Hepatocyte (in vitro differentiated cells): Measurements from ENCODE around the gene DNAJC30. TPM values are rescaled to one million over a fixed set of nuclear protein-coding genes. Genes with fewer than 3 reads are reported as not detected.
"Not testable (repeated sequence)": the region's sequence is repeated elsewhere in the genome, so short reads cannot be mapped to it uniquely, and the experiment has no call there.

ENCODE experiments used
- DNase-seq: peaks from one replicate; pipeline ENCODE4 v3.0.0-alpha.2; 2016; ENCODE audit warnings: low spot score
- H2AFZ ChIP-seq: fragments of 200-600 bp; sonication (generic); 2 replicates; pipeline ENCODE4 v1.6.0; 2016; ENCODE audit warnings: antibody characterized with exemption, mild to moderate bottlenecking
- H3K27ac ChIP-seq: fragments of 200-600 bp; sonication (generic); 2 replicates; pipeline ENCODE4 v1.5.1; 2016; ENCODE audit warnings: mild to moderate bottlenecking
- H3K27me3 ChIP-seq: fragments of 200-600 bp; sonication (generic); 2 replicates; pipeline ENCODE4 v1.6.1; 2016
- H3K36me3 ChIP-seq: fragments of 200-600 bp; sonication (generic); replicated peaks from 2 replicates; pipeline ENCODE4 v1.5.1; 2016; ENCODE audit warnings: low read depth; ENCODE audit not compliant: insufficient read depth
- H3K4me1 ChIP-seq: fragments of 200-600 bp; sonication (generic); 2 replicates; pipeline ENCODE4 v1.5.1; 2016; ENCODE audit warnings: mild to moderate bottlenecking, moderate library complexity; ENCODE audit not compliant: insufficient read depth
- H3K4me2 ChIP-seq: fragments of 200-600 bp; sonication (generic); 2 replicates; pipeline ENCODE4 v1.6.0; 2016
- H3K4me3 ChIP-seq: fragments of 200-600 bp; sonication (generic); 2 replicates; pipeline ENCODE4 v1.5.1; 2016; ENCODE audit warnings: mild to moderate bottlenecking
- H3K79me2 ChIP-seq: fragments of 200-600 bp; sonication (generic); 2 replicates; pipeline ENCODE4 v1.6.0; 2017; ENCODE audit warnings: mild to moderate bottlenecking
- H3K9me2 ChIP-seq: fragments of 200-600 bp; sonication (generic); replicated peaks from 2 replicates; pipeline ENCODE4 v1.6.0; 2017; ENCODE audit warnings: mild to moderate bottlenecking; ENCODE audit not compliant: insufficient read depth
- H3K9me3 ChIP-seq: fragments of 200-600 bp; sonication (generic); 2 replicates; pipeline ENCODE4 v1.5.1; 2016; ENCODE audit warnings: low read depth, mild to moderate bottlenecking
- H4K20me1 ChIP-seq: fragments of 200-600 bp; sonication (generic); 2 replicates; pipeline ENCODE4 v1.6.0; 2016; ENCODE audit warnings: mild to moderate bottlenecking; ENCODE audit not compliant: insufficient read depth, poor library complexity, severe bottlenecking
- EZH2 ChIP-seq: fragments of 200-600 bp; sonication (generic); IDR thresholded peaks from 2 replicates; pipeline ENCODE4 v1.6.1; 2016; ENCODE audit warnings: antibody characterized with exemption, mild to moderate bottlenecking, borderline replicate concordance
- EZH2phosphoT487 ChIP-seq: fragments of 200-600 bp; sonication (generic); IDR thresholded peaks from one replicate; pipeline ENCODE4 v1.6.1; 2018; ENCODE audit warnings: antibody characterized with exemption, mild to moderate bottlenecking, low read depth, moderate library complexity; ENCODE audit not compliant: unreplicated experiment, severe bottlenecking
- WGBS: methylation state at CpG from one replicate; pipeline ENCODE4 v1.1.6; 2016; ENCODE audit warnings: low lambda C conversion rate; ENCODE audit errors: missing lambda C conversion rate; 5-methylcytosine and 5-hydroxymethylcytosine counted together
- polyA plus RNA-seq: library from polyadenylated mRNA; unstranded; fragments of >200 nt; fragmentation: Nextera tagmentation; extraction: Ambion mirVana; gene quantifications from 2 replicates; pipeline ENCODE4 v1.2.1, GENCODE V29; 2016
- total RNA-seq: library from RNA; depleted of rRNA; stranded (reverse); fragments of >200 nt; gene quantifications from 2 replicates; pipeline ENCODE4 v1.2.3, GENCODE V29; 2014
- TF ChIP-seq, protein P1 (sequence below): fragments of 200-600 bp; sonication (generic); IDR thresholded peaks from 2 replicates; pipeline ENCODE4 v1.5.1; 2016; ENCODE audit warnings: antibody characterized with exemption, mild to moderate bottlenecking; ENCODE audit not compliant: poor library complexity

DNAJC30 gene
- total and polyA plus RNA-seq, 2 experiments from 2014 or later, result 3.0 to 13.9 TPM

GRCh38 chr7:73681031-73681430, 2.2 kb downstream of the DNAJC30 start:
- Histone ChIP-seq H3K4me1 (peaks cover 17% of the 10 kb centered on the region), H3K36me3 (no peaks in the 10 kb centered on the region), H3K27me3 (no peaks in the 10 kb centered on the region), H4K20me1 (peaks cover 5% of the 10 kb centered on the region), H3K4me2 (peak overlapping the region; percentile 97), H3K9me3 (no peaks in the 10 kb centered on the region), H2AFZ (no peak overlapping the region), H3K27ac (no peak overlapping the region), H3K79me2 (peaks cover 64% of the 10 kb centered on the region), H3K9me2 (no peaks in the 10 kb centered on the region), H3K4me3 (no peak overlapping the region)
- no peak for TF ChIP-seq EZH2
- no peak for TF ChIP-seq EZH2phosphoT487
- TF ChIP-seq, protein P1, sequence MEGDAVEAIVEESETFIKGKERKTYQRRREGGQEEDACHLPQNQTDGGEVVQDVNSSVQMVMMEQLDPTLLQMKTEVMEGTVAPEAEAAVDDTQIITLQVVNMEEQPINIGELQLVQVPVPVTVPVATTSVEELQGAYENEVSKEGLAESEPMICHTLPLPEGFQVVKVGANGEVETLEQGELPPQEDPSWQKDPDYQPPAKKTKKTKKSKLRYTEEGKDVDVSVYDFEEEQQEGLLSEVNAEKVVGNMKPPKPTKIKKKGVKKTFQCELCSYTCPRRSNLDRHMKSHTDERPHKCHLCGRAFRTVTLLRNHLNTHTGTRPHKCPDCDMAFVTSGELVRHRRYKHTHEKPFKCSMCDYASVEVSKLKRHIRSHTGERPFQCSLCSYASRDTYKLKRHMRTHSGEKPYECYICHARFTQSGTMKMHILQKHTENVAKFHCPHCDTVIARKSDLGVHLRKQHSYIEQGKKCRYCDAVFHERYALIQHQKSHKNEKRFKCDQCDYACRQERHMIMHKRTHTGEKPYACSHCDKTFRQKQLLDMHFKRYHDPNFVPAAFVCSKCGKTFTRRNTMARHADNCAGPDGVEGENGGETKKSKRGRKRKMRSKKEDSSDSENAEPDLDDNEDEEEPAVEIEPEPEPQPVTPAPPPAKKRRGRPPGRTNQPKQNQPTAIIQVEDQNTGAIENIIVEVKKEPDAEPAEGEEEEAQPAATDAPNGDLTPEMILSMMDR, result no peak
- 78% methylated on average over 8 of the region's 8 CpGs for WGBS
- no peak for DNase-seq

DNA sequence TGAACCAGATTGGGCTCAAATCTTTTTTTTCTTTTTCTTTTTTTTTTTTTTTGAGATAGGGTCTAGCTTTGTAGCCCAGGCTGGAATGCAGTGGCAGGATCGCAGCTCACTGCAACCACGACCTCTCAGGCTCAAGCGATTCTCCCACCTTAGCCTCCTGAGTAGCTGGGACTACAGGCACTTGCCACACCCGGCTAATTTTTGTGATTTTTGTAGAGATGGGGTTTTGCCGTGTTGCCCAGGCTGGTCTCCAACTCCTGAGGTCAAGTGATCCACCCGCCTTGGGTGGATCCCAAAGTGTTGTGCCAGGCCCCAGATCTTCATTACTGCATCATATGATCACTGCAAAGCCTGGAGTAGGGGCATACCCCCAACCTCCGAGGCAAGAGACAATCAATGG, 2.8 kb downstream of the DNAJC30 start:
- Histone ChIP-seq H3K4me2 (peak overlapping the region; percentile 97), H3K4me3 (no peak overlapping the region), H3K36me3 (no peaks in the 10 kb centered on the region), H4K20me1 (peaks cover 5% of the 10 kb centered on the region), H3K9me2 (no peaks in the 10 kb centered on the region), H2AFZ (no peak overlapping the region), H3K27ac (no peak overlapping the region), H3K27me3 (no peaks in the 10 kb centered on the region), H3K79me2 (peaks cover 59% of the 10 kb centered on the region), H3K4me1 (peaks cover 17% of the 10 kb centered on the region), H3K9me3 (no peaks in the 10 kb centered on the region)
- TF ChIP-seq, protein P1, result no peak
- no peak for TF ChIP-seq EZH2
- TF ChIP-seq EZH2phosphoT487, result no peak
- no peak for DNase-seq
- WGBS, result 90% methylated on average over 7 of the region's 7 CpGs

DNA sequence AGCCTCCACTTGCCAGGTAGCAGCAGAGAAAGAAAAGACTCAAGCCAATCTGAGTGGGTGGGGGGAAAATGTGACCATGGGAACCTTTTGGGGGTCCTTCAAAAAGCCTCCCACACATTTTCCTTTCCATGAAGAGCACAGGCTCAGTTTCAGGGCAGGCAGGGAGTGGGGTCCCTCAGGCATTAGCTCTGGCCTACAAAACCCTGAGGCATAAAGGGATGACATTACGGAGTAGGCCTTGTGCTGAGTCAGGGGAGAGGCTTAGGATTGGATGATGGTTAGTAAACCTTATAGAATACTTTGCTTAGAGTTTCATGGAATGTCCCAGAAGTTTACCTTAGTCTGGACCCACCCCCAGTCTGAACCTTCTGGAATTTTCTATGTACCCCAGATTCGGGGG, 3.5 kb downstream of the DNAJC30 start:
- WGBS, result 89% methylated on average over 2 of the region's 2 CpGs
- Histone ChIP-seq H3K9me2 (no peaks in the 10 kb centered on the region), H3K4me2 (no peak overlapping the region), H3K36me3 (no peaks in the 10 kb centered on the region), H3K4me1 (peaks cover 17% of the 10 kb centered on the region), H3K79me2 (peaks cover 51% of the 10 kb centered on the region), H3K4me3 (no peak overlapping the region), H3K27ac (no peak overlapping the region), H2AFZ (no peak overlapping the region), H4K20me1 (peaks cover 5% of the 10 kb centered on the region), H3K9me3 (no peaks in the 10 kb centered on the region), H3K27me3 (no peaks in the 10 kb centered on the region)
- no peak for DNase-seq
- TF ChIP-seq, protein P1, result no peak
- TF ChIP-seq EZH2phosphoT487, result no peak
- TF ChIP-seq EZH2, result no peak

DNA sequence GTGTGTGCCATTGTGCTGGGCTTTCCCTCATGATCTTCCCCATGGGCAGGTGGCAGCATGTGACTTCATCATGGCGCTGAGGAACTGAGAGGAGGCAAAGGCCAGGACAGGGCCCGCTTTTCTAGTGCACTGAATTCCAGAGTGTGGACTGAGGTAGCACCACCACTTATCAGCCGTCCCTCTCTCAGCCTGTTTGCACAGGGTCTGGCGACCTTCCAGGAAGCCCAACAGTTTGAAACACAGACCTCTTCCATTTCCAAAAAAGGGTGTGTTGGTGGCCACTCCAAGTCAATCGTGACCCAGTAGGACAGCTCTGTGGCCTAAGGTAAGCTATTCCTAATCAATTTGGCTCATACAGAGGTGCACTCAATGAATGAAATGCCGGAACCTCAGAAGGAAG, 4.4 kb downstream of the DNAJC30 start:
- H3K4me3 ChIP-seq, result no peak overlapping the region
- H3K79me2 ChIP-seq, result peaks cover 42% of the 10 kb centered on the region
- no peaks in the 10 kb centered on the region for H3K27me3 ChIP-seq
- H3K36me3 ChIP-seq, result no peaks in the 10 kb centered on the region
- H3K9me3 ChIP-seq, result no peaks in the 10 kb centered on the region
- no peak overlapping the region for H2AFZ ChIP-seq
- H4K20me1 ChIP-seq, result peaks cover 5% of the 10 kb centered on the region
- no peak overlapping the region for H3K4me2 ChIP-seq
- H3K9me2 ChIP-seq, result no peaks in the 10 kb centered on the region
- TF ChIP-seq EZH2phosphoT487 (no peak), EZH2 (no peak)
- TF ChIP-seq, protein P1, result no peak
- no peak for DNase-seq
- H3K27ac ChIP-seq, result no peak overlapping the region
- 84% methylated on average over 6 of the region's 6 CpGs for WGBS
- H3K4me1 ChIP-seq, result peaks cover 17% of the 10 kb centered on the region

DNA sequence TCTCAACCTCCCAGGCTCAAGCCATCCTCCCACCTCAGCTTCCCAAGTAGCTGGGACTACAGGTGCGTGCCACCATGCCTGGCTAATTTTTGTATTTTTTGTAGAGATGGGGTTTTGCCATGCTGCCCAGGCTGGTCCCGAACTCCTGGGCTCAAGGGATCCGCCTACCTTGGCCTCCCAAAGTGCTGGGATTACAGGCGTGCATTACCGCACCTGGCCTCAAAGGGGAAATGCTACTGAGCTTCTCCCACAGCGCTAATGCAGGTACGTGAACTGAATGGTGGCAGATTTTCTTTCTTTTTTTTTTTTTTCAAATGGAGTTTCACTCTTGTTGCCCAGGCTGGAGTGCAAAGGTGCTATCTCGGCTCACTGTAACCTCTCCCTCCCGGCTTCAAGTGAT, 7.2 kb downstream of the DNAJC30 start:
- not testable (repeated sequence) for H3K36me3 ChIP-seq, H3K9me2 ChIP-seq, H3K4me2 ChIP-seq, H2AFZ ChIP-seq, H3K9me3 ChIP-seq, H3K4me1 ChIP-seq, H3K27me3 ChIP-seq, H3K4me3 ChIP-seq, DNase-seq, H4K20me1 ChIP-seq, H3K27ac ChIP-seq
- 71% methylated on average over 9 of the region's 9 CpGs for WGBS
- peaks cover 18% of the 10 kb centered on the region for H3K79me2 ChIP-seq
